Neutrophil (primary cell): ENCODE data around the gene CBLB.

Experiments
- H3K27ac ChIP-seq: fragments of 200-600 bp; sonication (generic); 2 replicates; pipeline ENCODE4 v1.5.1; 2016; ENCODE audit warnings: mild to moderate bottlenecking, moderate library complexity
- H3K27me3 ChIP-seq: fragments of 200-600 bp; sonication (generic); 2 replicates; pipeline ENCODE4 v1.6.0; 2016; ENCODE audit warnings: mild to moderate bottlenecking
- H3K36me3 ChIP-seq: fragments of 200-600 bp; sonication (generic); 2 replicates; pipeline ENCODE4 v1.5.1; 2017
- H3K4me1 ChIP-seq, 2 experiments: fragments of 200-600 bp in 1 of 2; sonication (generic) in 1 of 2; 1 replicate in 1 of 2; 2 replicates in 1 of 2; pipeline versions ENCODE4 v1.5.1 to v1.6.1; 2013 to 2016; ENCODE audit warnings: low read depth in 1 of 2, low read length in 1 of 2, mild to moderate bottlenecking in 1 of 2, moderate library complexity in 1 of 2; ENCODE audit not compliant: control insufficient read depth in 1 of 2, insufficient read depth in 1 of 2
- H3K4me3 ChIP-seq, 2 experiments: fragments of 200-600 bp in 1 of 2; sonication (generic) in 1 of 2; 1 replicate in 1 of 2; 2 replicates in 1 of 2; pipeline ENCODE4 v1.5.1; 2013 to 2016; ENCODE audit warnings: low read depth in 1 of 2, low read length in 1 of 2, mild to moderate bottlenecking in 1 of 2, moderate library complexity in 1 of 2
- H3K9me3 ChIP-seq: fragments of 200-600 bp; sonication (generic); 2 replicates; pipeline ENCODE4 v1.5.1; 2016
- TF ChIP-seq, protein P1 (sequence below): fragments of 200-600 bp; sonication (generic); IDR thresholded peaks from 2 replicates; pipeline ENCODE4 v1.5.1; 2016; ENCODE audit warnings: antibody characterized with exemption

Gene CBLB

DNA sequence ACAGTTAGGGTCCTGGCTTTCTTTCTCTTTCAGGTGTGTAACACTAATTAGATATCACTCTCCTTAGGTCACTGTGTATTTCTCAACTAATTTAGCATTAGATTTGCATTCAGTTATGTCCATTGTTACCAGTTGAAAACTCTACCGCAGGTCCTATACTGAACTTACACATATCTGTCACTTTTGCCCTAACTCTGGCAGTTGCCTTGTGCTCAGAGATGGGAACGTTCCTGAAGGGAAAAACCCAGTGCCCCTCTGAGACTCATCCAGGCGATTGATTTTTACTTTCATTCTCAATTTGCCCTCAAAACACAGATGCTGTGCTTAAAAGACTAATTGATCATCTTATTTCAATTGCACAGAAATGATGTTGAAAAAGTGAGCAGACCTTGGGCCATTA, 253.0 kb downstream of the CBLB start:
- TF ChIP-seq, protein P1, sequence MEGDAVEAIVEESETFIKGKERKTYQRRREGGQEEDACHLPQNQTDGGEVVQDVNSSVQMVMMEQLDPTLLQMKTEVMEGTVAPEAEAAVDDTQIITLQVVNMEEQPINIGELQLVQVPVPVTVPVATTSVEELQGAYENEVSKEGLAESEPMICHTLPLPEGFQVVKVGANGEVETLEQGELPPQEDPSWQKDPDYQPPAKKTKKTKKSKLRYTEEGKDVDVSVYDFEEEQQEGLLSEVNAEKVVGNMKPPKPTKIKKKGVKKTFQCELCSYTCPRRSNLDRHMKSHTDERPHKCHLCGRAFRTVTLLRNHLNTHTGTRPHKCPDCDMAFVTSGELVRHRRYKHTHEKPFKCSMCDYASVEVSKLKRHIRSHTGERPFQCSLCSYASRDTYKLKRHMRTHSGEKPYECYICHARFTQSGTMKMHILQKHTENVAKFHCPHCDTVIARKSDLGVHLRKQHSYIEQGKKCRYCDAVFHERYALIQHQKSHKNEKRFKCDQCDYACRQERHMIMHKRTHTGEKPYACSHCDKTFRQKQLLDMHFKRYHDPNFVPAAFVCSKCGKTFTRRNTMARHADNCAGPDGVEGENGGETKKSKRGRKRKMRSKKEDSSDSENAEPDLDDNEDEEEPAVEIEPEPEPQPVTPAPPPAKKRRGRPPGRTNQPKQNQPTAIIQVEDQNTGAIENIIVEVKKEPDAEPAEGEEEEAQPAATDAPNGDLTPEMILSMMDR: no peak
- H3K4me3 ChIP-seq: no peak overlapping the region
- no peaks in the 10 kb centered on the region for H3K9me3 ChIP-seq
- H3K4me1 ChIP-seq: no peaks in the 10 kb centered on the region
- H3K27me3 ChIP-seq: no peaks in the 10 kb centered on the region
- H3K27ac ChIP-seq: no peak overlapping the region
- H3K36me3 ChIP-seq: no peaks in the 10 kb centered on the region

DNA sequence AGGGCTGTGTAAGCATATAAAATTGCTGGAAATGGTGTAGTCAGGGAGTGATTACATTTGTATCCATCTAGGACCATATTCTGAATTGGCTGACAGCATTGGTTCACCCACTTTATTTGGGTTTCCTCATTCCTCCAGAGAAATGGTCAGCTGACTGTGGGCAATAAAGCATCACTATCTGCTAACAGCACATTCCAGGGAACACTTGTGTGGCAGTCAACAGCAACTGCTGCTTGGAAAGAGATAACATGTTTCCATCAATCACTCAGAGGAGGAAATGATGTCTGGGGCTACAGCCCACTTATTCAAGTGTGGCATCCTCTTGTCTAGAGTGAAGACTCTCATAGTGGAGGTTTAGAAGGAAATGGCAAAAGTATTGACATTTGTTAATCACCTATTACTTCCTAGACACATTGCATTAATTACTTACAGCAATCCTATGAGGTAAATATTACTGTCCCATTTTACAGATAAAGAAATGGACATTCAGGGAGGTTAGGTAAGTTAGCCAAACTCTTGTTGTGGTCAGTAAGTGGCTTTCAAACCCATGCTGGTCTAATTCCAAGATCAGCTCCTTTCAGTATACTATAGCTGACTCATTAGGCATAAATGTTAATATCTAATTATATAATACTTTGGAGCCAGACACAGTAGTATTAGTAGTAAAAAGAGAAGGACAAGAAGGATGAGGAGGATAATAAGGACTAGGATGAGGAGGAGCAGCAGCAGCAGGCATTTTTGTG, 254.4 kb downstream of the CBLB start:
- H3K9me3 ChIP-seq: no peaks in the 10 kb centered on the region
- H3K27me3 ChIP-seq: no peaks in the 10 kb centered on the region
- TF ChIP-seq, protein P1: no peak
- no peak overlapping the region for H3K4me3 ChIP-seq
- H3K4me1 ChIP-seq: no peaks in the 10 kb centered on the region
- no peaks in the 10 kb centered on the region for H3K36me3 ChIP-seq
- H3K27ac ChIP-seq: no peak overlapping the region

DNA sequence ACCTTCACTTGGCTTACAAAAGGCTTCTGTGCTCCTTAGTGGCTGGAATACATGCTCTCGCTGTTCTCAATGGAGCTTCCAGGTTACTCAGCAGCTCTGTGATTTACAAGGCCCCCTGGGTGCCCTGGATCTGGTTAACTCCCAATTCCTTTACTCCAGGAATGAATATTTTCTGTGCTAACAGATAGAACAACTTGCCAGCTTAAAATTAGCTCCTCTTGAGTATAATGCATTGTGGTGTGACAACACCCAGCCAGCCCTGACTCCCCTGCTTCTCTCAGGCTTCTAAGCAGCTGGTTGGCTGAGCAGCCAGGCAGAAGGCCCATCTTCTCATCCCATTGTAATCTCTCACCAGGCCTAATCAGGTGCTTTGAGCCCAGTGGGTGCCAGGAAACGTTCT, 255.7 kb downstream of the CBLB start:
- Histone ChIP-seq H3K4me3 (no peak overlapping the region), H3K27me3 (no peaks in the 10 kb centered on the region), H3K36me3 (no peaks in the 10 kb centered on the region), H3K27ac (no peak overlapping the region), H3K4me1 (no peaks in the 10 kb centered on the region), H3K9me3 (no peaks in the 10 kb centered on the region)
- TF ChIP-seq, protein P1: no peak

DNA sequence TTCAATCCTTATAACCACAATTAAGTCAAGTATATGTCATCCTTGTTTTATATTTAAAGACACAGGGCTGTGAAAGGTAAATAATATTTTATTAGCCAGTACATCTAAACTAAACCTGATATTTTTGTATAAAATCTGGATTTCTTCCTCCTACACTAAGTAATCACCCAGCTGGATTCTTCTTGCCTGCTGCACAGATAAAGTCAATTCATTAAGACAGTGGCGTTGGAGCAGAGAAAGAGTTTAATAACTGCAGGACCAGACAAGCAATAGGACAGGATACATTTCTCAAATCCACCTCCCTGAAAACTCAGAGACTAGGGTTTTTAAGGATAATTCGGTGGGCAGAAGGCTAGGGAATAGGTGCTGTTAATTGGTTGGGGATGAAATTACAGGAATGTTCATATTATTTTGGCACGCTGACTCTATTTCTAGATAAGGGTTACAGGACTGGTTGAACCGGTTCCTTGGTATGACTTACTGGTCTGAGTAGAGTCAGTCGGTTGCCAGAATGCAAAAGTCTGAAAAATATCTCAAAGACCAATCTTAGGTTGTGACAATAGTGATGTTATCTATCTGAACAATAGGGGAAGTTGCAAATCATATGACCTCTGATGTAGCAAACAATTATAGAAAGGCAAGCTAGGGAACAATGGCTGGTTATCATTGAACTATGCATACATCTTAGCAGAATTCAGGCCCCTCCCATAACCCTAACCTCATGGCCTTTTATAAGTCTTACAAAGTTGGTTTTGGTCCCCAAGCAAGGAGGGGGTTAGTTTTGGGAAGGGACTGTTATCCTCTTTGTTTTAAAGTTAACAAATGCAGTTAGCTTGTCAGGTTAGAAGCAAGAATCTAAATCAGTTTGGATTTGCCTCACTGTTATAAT, 257.3 kb downstream of the CBLB start:
- no peaks in the 10 kb centered on the region for H3K27me3 ChIP-seq
- no peak overlapping the region for H3K4me3 ChIP-seq
- H3K9me3 ChIP-seq: no peaks in the 10 kb centered on the region
- H3K36me3 ChIP-seq: no peaks in the 10 kb centered on the region
- H3K27ac ChIP-seq: no peak overlapping the region
- H3K4me1 ChIP-seq: no peaks in the 10 kb centered on the region
- TF ChIP-seq, protein P1: no peak

DNA sequence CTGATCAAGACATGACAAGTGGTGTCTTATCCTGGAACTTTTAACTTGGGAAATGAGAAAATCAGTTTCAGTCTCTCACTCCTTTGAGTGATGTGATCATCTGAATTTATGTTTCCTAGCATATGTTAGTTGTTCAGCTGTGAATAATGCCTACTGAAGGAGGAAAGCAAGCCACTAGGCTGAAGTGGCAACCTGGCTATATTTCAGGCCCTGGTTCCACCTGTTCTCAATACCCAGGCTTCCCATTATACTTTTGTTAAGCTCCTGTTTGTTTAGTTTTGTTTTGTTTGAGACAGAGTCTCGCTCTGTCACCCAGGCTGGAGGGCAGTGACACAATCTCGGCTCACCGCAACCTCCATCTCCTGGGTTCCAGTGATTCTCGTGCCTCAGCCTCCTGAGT, 258.3 kb downstream of the CBLB start:
- Histone ChIP-seq H3K4me1 (no peaks in the 10 kb centered on the region), H3K36me3 (no peaks in the 10 kb centered on the region), H3K9me3 (no peaks in the 10 kb centered on the region), H3K27ac (no peak overlapping the region), H3K27me3 (no peaks in the 10 kb centered on the region), H3K4me3 (no peak overlapping the region)
- TF ChIP-seq, protein P1: no peak
